K562 (cell line): ENCODE data around the gene HOXB6.

Experiments
- ARID4B ChIP-seq: sonication (generic); formaldehyde crosslinking; IDR thresholded peaks from 2 replicates; pipeline ENCODE4 v1.8.0; 2022; ENCODE audit warnings: mild to moderate bottlenecking, missing genetic modification reagents
- CBFB ChIP-seq: sonication (generic); formaldehyde crosslinking; IDR thresholded peaks from 2 replicates; pipeline ENCODE4 v1.4.0; 2020; ENCODE audit warnings: mild to moderate bottlenecking, missing genetic modification reagents
- CTBP1 ChIP-seq: fragments of 450-650 bp; IDR thresholded peaks from 2 replicates; pipeline ENCODE4 v1.6.1; 2016; ENCODE audit warnings: borderline replicate concordance
- EZH2 ChIP-seq: IDR thresholded peaks from 2 replicates; pipeline ENCODE4 v1.6.1; 2012; ENCODE audit warnings: low read depth, mild to moderate bottlenecking, inconsistent platforms, low read length, borderline replicate concordance
- FOSL1 ChIP-seq: fragments of 200-800 bp; sonication (Bioruptor generic); conservative IDR thresholded peaks from 2 replicates; pipeline ENCODE4 v1.6.1; 2016; ENCODE audit warnings: missing genetic modification characterization, missing compliant biosample characterization
- MBD2 ChIP-seq: sonication (generic); IDR thresholded peaks from 2 replicates; pipeline ENCODE4 v1.6.1; 2016; ENCODE audit warnings: low read depth, borderline replicate concordance
- MYC ChIP-seq, 2 experiments: fragments of 250-450 bp in 1 of 2; sonication (Bioruptor Pico) in 1 of 2; IDR thresholded peaks; 2 replicates each; pipeline versions ENCODE4 v1.5.1 to v1.6.1; 2012 to 2021; ENCODE audit warnings: low read depth in 2 of 2, borderline replicate concordance in 1 of 2, improper control_type of control experiment in 1 of 2, low read length in 1 of 2, mild to moderate bottlenecking in 1 of 2, moderate library complexity in 1 of 2
- NR2C1 ChIP-seq, 2 experiments: fragments of 450-650 bp; IDR thresholded peaks; 2 replicates each; pipeline ENCODE4 v1.6.1; 2017; ENCODE audit warnings: mild to moderate bottlenecking in 2 of 2, antibody characterized with exemption in 1 of 2, inconsistent platforms in 1 of 2, missing compliant biosample characterization in 1 of 2, missing genetic modification characterization in 1 of 2
- POLR2AphosphoS5 ChIP-seq: IDR thresholded peaks from 2 replicates; pipeline ENCODE4 v1.6.1; 2011; ENCODE audit warnings: mild to moderate bottlenecking, low read depth, low read length, moderate library complexity; ENCODE audit not compliant: control insufficient read depth, insufficient read depth
- ZKSCAN1 ChIP-seq: fragments of 150-350 bp; IDR thresholded peaks from 2 replicates; pipeline ENCODE4 v1.6.1; 2016; ENCODE audit warnings: low read depth, low read length
- TF ChIP-seq, protein P1 (sequence below), 3 experiments: IDR thresholded peaks in 2 of 3; conservative IDR thresholded peaks in 1 of 3; 2 replicates each; pipeline ENCODE4 v1.5.1; 2011 to 2012; ENCODE audit warnings: low read length in 3 of 3, mild to moderate bottlenecking in 3 of 3, control low read depth in 2 of 3, improper control_type of control experiment in 1 of 3, inconsistent platforms in 1 of 3, low read depth in 1 of 3, mixed read lengths in 1 of 3, moderate library complexity in 1 of 3; ENCODE audit not compliant: insufficient read depth in 2 of 3
- TF ChIP-seq, protein P2 (sequence below): sonication (generic); formaldehyde crosslinking; IDR thresholded peaks from 2 replicates; pipeline ENCODE4 v1.8.0; 2023; ENCODE audit warnings: mild to moderate bottlenecking, missing genetic modification reagents

- no peak for TF ChIP-seq MBD2
- TF ChIP-seq CBFB (CRISPR knock-in tag), result no peak
- TF ChIP-seq MYC (IDR thresholded peaks at IDR 0.05; ENCODE audit: low read depth, low read length), result no peak
- TF ChIP-seq MYC (CRISPR knock-in tag; IDR thresholded peaks at IDR 0.05; ENCODE audit: borderline replicate concordance, low read depth), result no peak
- TF ChIP-seq, protein P1, sequence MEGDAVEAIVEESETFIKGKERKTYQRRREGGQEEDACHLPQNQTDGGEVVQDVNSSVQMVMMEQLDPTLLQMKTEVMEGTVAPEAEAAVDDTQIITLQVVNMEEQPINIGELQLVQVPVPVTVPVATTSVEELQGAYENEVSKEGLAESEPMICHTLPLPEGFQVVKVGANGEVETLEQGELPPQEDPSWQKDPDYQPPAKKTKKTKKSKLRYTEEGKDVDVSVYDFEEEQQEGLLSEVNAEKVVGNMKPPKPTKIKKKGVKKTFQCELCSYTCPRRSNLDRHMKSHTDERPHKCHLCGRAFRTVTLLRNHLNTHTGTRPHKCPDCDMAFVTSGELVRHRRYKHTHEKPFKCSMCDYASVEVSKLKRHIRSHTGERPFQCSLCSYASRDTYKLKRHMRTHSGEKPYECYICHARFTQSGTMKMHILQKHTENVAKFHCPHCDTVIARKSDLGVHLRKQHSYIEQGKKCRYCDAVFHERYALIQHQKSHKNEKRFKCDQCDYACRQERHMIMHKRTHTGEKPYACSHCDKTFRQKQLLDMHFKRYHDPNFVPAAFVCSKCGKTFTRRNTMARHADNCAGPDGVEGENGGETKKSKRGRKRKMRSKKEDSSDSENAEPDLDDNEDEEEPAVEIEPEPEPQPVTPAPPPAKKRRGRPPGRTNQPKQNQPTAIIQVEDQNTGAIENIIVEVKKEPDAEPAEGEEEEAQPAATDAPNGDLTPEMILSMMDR (IDR thresholded peaks at IDR 0.05 in 2 of 3, conservative IDR thresholded peaks at IDR 0.05 in 1 of 3; ENCODE audit: insufficient read depth in 2 of 3, low read depth in 1 of 3, low read length in 3 of 3), result no peak
- no peak for TF ChIP-seq EZH2
- no peak for TF ChIP-seq CTBP1
- no peak for TF ChIP-seq POLR2AphosphoS5
- no peak for TF ChIP-seq ZKSCAN1
- TF ChIP-seq FOSL1 (tag), result no peak
- TF ChIP-seq ARID4B (CRISPR knock-in tag), result no peak
- no peak for TF ChIP-seq NR2C1 (IDR thresholded peaks at IDR 0.05)
- TF ChIP-seq NR2C1 (tag; IDR thresholded peaks at IDR 0.05), result no peak
- TF ChIP-seq, protein P2, sequence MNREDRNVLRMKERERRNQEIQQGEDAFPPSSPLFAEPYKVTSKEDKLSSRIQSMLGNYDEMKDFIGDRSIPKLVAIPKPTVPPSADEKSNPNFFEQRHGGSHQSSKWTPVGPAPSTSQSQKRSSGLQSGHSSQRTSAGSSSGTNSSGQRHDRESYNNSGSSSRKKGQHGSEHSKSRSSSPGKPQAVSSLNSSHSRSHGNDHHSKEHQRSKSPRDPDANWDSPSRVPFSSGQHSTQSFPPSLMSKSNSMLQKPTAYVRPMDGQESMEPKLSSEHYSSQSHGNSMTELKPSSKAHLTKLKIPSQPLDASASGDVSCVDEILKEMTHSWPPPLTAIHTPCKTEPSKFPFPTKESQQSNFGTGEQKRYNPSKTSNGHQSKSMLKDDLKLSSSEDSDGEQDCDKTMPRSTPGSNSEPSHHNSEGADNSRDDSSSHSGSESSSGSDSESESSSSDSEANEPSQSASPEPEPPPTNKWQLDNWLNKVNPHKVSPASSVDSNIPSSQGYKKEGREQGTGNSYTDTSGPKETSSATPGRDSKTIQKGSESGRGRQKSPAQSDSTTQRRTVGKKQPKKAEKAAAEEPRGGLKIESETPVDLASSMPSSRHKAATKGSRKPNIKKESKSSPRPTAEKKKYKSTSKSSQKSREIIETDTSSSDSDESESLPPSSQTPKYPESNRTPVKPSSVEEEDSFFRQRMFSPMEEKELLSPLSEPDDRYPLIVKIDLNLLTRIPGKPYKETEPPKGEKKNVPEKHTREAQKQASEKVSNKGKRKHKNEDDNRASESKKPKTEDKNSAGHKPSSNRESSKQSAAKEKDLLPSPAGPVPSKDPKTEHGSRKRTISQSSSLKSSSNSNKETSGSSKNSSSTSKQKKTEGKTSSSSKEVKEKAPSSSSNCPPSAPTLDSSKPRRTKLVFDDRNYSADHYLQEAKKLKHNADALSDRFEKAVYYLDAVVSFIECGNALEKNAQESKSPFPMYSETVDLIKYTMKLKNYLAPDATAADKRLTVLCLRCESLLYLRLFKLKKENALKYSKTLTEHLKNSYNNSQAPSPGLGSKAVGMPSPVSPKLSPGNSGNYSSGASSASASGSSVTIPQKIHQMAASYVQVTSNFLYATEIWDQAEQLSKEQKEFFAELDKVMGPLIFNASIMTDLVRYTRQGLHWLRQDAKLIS, result no peak
These were observed 40.2 kb upstream of the HOXB6 start for GRCh38 chr17:48644910-48645557.
